ENCODE results near the gene BRD1. TPM values are rescaled to one million over a fixed set of nuclear protein-coding genes. Genes with fewer than 3 reads are reported as not detected.

The BRD1 gene
- total RNA-seq, 4 donors from 2014 or later: 17.9 to 47.4 (median 37.9) TPM

GRCh38 chr22:49850021-49850911, 22.6 kb upstream of the BRD1 start:
- H3K9me3 ChIP-seq: no peaks in the 10 kb centered on the region
- peaks cover 0 to 20% of the 10 kb centered on the region in 2 donors for H3K4me1 ChIP-seq
- DNase-seq: no peak
- H3K36me3 ChIP-seq: no peaks in the 10 kb centered on the region
- intact Hi-C loops (cut with DNase I; ENCODE audit: low total_unique reads): no loop called here
- no peak overlapping the region for H3K4me3 ChIP-seq
- TF ChIP-seq POLR2A (IDR thresholded peaks at IDR 0.05) (no peak), CTCF (IDR thresholded peaks at IDR 0.05) (no peak)
- no peak overlapping the region for H3K27ac ChIP-seq
- H3K27me3 ChIP-seq: peaks cover 11 to 21% of the 10 kb centered on the region in 2 donors

- peaks cover 0 to 20% of the 10 kb centered on the region in 2 donors for H3K4me1 ChIP-seq
- peak overlapping the region; percentile 4 to 9 for H3K4me3 ChIP-seq
- H3K27me3 ChIP-seq: peaks cover 11 to 21% of the 10 kb centered on the region in 2 donors
- no peaks in the 10 kb centered on the region for H3K36me3 ChIP-seq
- H3K9me3 ChIP-seq: no peaks in the 10 kb centered on the region
- no peak for DNase-seq
- intact Hi-C loops (cut with DNase I; ENCODE audit: low total_unique reads): no loop called here
- TF ChIP-seq POLR2A (IDR thresholded peaks at IDR 0.05) (no peak), CTCF (IDR thresholded peaks at IDR 0.05) (no peak)
- no peak overlapping the region for H3K27ac ChIP-seq
Observed at GRCh38 chr22:49849161-49850020, 21.7 kb upstream of the BRD1 start.

GRCh38 chr22:49848690-49849160, 21.1 kb upstream of the BRD1 start:
- no peak overlapping the region for H3K27ac ChIP-seq
- no peak for DNase-seq
- intact Hi-C loops (cut with DNase I; ENCODE audit: low total_unique reads): no loop called here
- no peaks in the 10 kb centered on the region for H3K9me3 ChIP-seq
- H3K4me1 ChIP-seq: peaks cover 0 to 20% of the 10 kb centered on the region in 2 donors
- no peak for TF ChIP-seq POLR2A (IDR thresholded peaks at IDR 0.05)
- TF ChIP-seq CTCF (IDR thresholded peaks at IDR 0.05): no peak
- peaks cover 11 to 21% of the 10 kb centered on the region in 2 donors for H3K27me3 ChIP-seq
- no peaks in the 10 kb centered on the region for H3K36me3 ChIP-seq
- peak overlapping the region; percentile 4 to 11 for H3K4me3 ChIP-seq

- Histone ChIP-seq H3K36me3 (no peaks in the 10 kb centered on the region), H3K4me3 (peak overlapping the region; percentile 4 to 11), H3K27ac (no peak overlapping the region), H3K9me3 (no peaks in the 10 kb centered on the region), H3K27me3 (peaks cover 11 to 21% of the 10 kb centered on the region in 2 donors), H3K4me1 (peaks cover 0 to 20% of the 10 kb centered on the region in 2 donors)
- no peak for DNase-seq
- TF ChIP-seq POLR2A (IDR thresholded peaks at IDR 0.05) (no peak), CTCF (IDR thresholded peaks at IDR 0.05) (no peak)
- intact Hi-C loops (cut with DNase I; ENCODE audit: low total_unique reads): no loop called here
Observed at GRCh38 chr22:49847751-49848689, 20.3 kb upstream of the BRD1 start.

Measured in uterus (tissue), 4 donors.